HepG2 (cell line): ENCODE measurements around the gene AADACL2. TPM values are rescaled to one million over a fixed set of nuclear protein-coding genes. Genes with fewer than 3 reads are reported as not detected.

Experiments
- ATAC-seq: fragments of 200-7000 bp; cut with Tn5 transposase; 3 replicates; pipeline ENCODE4 v1.9.1; 2020; ENCODE audit warnings: mild to moderate bottlenecking, moderate library complexity
- Bru-seq: library from RNA; stranded (reverse); fragments of 400-500 nt; gene quantifications from one replicate; lab custom pipeline; 2021; lab: Mats Ljungman, UMichigan
- BruChase-seq, 2 experiments: library from RNA; stranded (reverse); fragments of 400-500 nt; gene quantifications; one replicate each; lab custom pipeline; 2021; lab: Mats Ljungman, UMichigan
- BruUV-seq: library from RNA; stranded (reverse); fragments of 400-500 nt; replicated peaks from 2 replicates; lab custom pipeline; 2021; lab: Mats Ljungman, UMichigan
- CTCF ChIA-PET: fragments of 300-600 bp; formaldehyde crosslinking; extraction: SDS; loops from one replicate; lab custom pipeline; 2021; ENCODE audit warnings: low total read pairs, inconsistent platforms, low intra/inter-chr PET ratio; lab: Yijun Ruan, JAX
- POLR2A ChIA-PET: fragments of 350-600 bp; sonication (Branson Sonifier 250); formaldehyde crosslinking; loops from one replicate; lab custom pipeline; 2020; ENCODE audit warnings: antibody characterized with exemption, inconsistent platforms; lab: Yijun Ruan, JAX
- DNase-seq: peaks from one replicate; pipeline ENCODE4 v3.0.0-alpha.2; 2015; ENCODE audit warnings: low spot score
- FAIRE-seq: peaks from 3 replicates; lab custom pipeline; 2011; peaks lifted over from hg19 to GRCh38; lab: Jason Lieb, UNC
- H2AFZ ChIP-seq: one replicate; pipeline ENCODE4 v1.6.1; 2011; ENCODE audit warnings: low read length, inconsistent platforms
- H3K27ac ChIP-seq: fragments of 300-600 bp; 3 replicates; pipeline ENCODE4 v1.8.0; 2011; ENCODE audit warnings: mixed run types, mild to moderate bottlenecking, mixed read lengths, low read length, inconsistent platforms; ENCODE audit not compliant: insufficient read depth; ENCODE audit errors: extremely low read length
- H3K27me3 ChIP-seq, 2 experiments: fragments of 200-600 bp in 1 of 2; 2 replicates in 1 of 2; 3 replicates in 1 of 2; pipeline versions ENCODE4 v1.6.0 to v1.8.0; 2011; ENCODE audit warnings: low read length in 2 of 2, mild to moderate bottlenecking in 2 of 2, moderate library complexity in 2 of 2, inconsistent platforms in 1 of 2; ENCODE audit not compliant: insufficient read depth in 2 of 2, control insufficient read depth in 1 of 2
- H3K36me3 ChIP-seq, 2 experiments: fragments of 200-600 bp in 1 of 2; replicated peaks in 1 of 2; 2 replicates in 1 of 2; 3 replicates in 1 of 2; pipeline versions ENCODE4 v1.5.1 to v1.8.0; 2011; ENCODE audit warnings: low read length in 2 of 2, inconsistent platforms in 1 of 2; ENCODE audit not compliant: insufficient read depth in 2 of 2, control insufficient read depth in 1 of 2
- H3K4me1 ChIP-seq: 2 replicates; pipeline ENCODE4 v1.5.1; 2012; ENCODE audit warnings: low read length, inconsistent platforms; ENCODE audit not compliant: insufficient read depth
- H3K4me2 ChIP-seq: 2 replicates; pipeline ENCODE4 v1.6.0; 2011; ENCODE audit warnings: low read depth, low read length, inconsistent platforms
- H3K4me3 ChIP-seq, 3 experiments: fragments of 200-600 bp in 1 of 3; sonication (generic), shearing (Covaris generic) in 1 of 3; replicated peaks in 1 of 3; 2 replicates each; pipeline ENCODE4 v1.5.1; 2011 to 2016; ENCODE audit warnings: low read length in 3 of 3, inconsistent platforms in 2 of 3, low read depth in 2 of 3, mild to moderate bottlenecking in 2 of 3, control low read depth in 1 of 3, mixed read lengths in 1 of 3; ENCODE audit not compliant: insufficient read depth in 1 of 3
- H3K79me2 ChIP-seq: one replicate; pipeline ENCODE4 v1.6.1; 2011; ENCODE audit warnings: low read length, inconsistent platforms; ENCODE audit not compliant: insufficient read depth
- H3K9ac ChIP-seq: 2 replicates; pipeline ENCODE4 v1.6.0; 2011; ENCODE audit warnings: mild to moderate bottlenecking, low read depth, low read length, inconsistent platforms; ENCODE audit not compliant: insufficient read depth
- H3K9me3 ChIP-seq: 2 replicates; pipeline ENCODE4 v1.5.1; 2012; ENCODE audit warnings: mild to moderate bottlenecking, low read length
- H4K20me1 ChIP-seq: 2 replicates; pipeline ENCODE4 v1.6.0; 2011; ENCODE audit warnings: inconsistent platforms, mild to moderate bottlenecking, low read length, moderate library complexity; ENCODE audit not compliant: insufficient read depth
- ATF7 ChIP-seq, 2 experiments: fragments of 450-650 bp in 1 of 2; sonication (generic) in 1 of 2; formaldehyde crosslinking in 1 of 2; IDR thresholded peaks; 2 replicates each; pipeline versions ENCODE4 v1.4.0 to v1.6.1; 2016 to 2020; ENCODE audit warnings: antibody characterized with exemption in 1 of 2, mild to moderate bottlenecking in 1 of 2, missing genetic modification reagents in 1 of 2
- BRD4 ChIP-seq: sonication (generic); formaldehyde crosslinking; IDR thresholded peaks from 2 replicates; pipeline ENCODE4 v1.4.0; 2020; ENCODE audit warnings: missing genetic modification reagents
- FOXA1 ChIP-seq, 2 experiments: fragments of 450-650 bp in 1 of 2; sonication (generic) in 1 of 2; formaldehyde crosslinking in 1 of 2; IDR thresholded peaks; 2 replicates each; pipeline versions ENCODE4 v1.4.0 to v1.6.1; 2016 to 2020; ENCODE audit warnings: missing genetic modification reagents in 1 of 2
- HDAC6 ChIP-seq: fragments of 200-600 bp; sonication (generic); IDR thresholded peaks from 2 replicates; pipeline ENCODE4 v1.7.0; 2017; ENCODE audit warnings: mild to moderate bottlenecking, antibody characterized with exemption, low read length, low read depth
- MIER2 ChIP-seq: IDR thresholded peaks from 2 replicates; pipeline ENCODE4 v1.6.1; 2016; ENCODE audit warnings: missing biosample characterization, missing genetic modification reagents
- NCOR1 ChIP-seq: fragments of 200-600 bp; sonication (generic); IDR thresholded peaks from 2 replicates; pipeline ENCODE4 v1.7.0; 2017; ENCODE audit warnings: antibody characterized with exemption, low read length, borderline replicate concordance
- POLR2AphosphoS2 ChIP-seq: IDR thresholded peaks from 2 replicates; pipeline ENCODE4 v1.6.1; 2011; ENCODE audit warnings: low read depth, low read length, improper control_type of control experiment
- RNF2 ChIP-seq: fragments of 450-650 bp; conservative IDR thresholded peaks from 2 replicates; pipeline ENCODE4 v1.6.1; 2016; ENCODE audit warnings: low read depth
- SRY ChIP-seq: sonication (generic); formaldehyde crosslinking; IDR thresholded peaks from 2 replicates; pipeline ENCODE4 v1.8.0; 2022; ENCODE audit warnings: mild to moderate bottlenecking, missing genetic modification reagents
- ZMYM4 ChIP-seq: sonication (generic); formaldehyde crosslinking; IDR thresholded peaks from 2 replicates; pipeline ENCODE4 v1.8.1; 2023; ENCODE audit warnings: mild to moderate bottlenecking, missing genetic modification reagents
- ZNF136 ChIP-seq: sonication (generic); formaldehyde crosslinking; IDR thresholded peaks from 2 replicates; pipeline ENCODE4 v1.8.1; 2022; ENCODE audit warnings: low read depth, mild to moderate bottlenecking, moderate library complexity, missing genetic modification reagents
- ZNF260 ChIP-seq: sonication (generic); formaldehyde crosslinking; IDR thresholded peaks from 2 replicates; pipeline ENCODE4 v1.4.0; 2020; ENCODE audit warnings: missing genetic modification reagents, low read depth, mild to moderate bottlenecking, borderline replicate concordance
- ZNF296 ChIP-seq: sonication (generic); formaldehyde crosslinking; conservative IDR thresholded peaks from 2 replicates; pipeline ENCODE4 v1.5.0; 2020; ENCODE audit warnings: mild to moderate bottlenecking, missing genetic modification reagents
- ZNF337 ChIP-seq: sonication (generic); formaldehyde crosslinking; IDR thresholded peaks from 2 replicates; pipeline ENCODE4 v1.5.1; 2020; ENCODE audit warnings: missing genetic modification reagents, low read depth, mild to moderate bottlenecking, borderline replicate concordance
- ZNF556 ChIP-seq: sonication (generic); formaldehyde crosslinking; IDR thresholded peaks from 2 replicates; pipeline ENCODE4 v1.4.0; 2020; ENCODE audit warnings: mild to moderate bottlenecking, missing genetic modification reagents, borderline replicate concordance
- ZNF788 ChIP-seq: sonication (generic); formaldehyde crosslinking; IDR thresholded peaks from 2 replicates; pipeline ENCODE4 v1.5.0; 2020; ENCODE audit warnings: mild to moderate bottlenecking, missing genetic modification reagents, borderline replicate concordance
- WGBS: methylation state at CpG from one replicate; pipeline ENCODE4 v1.1.6; 2017; ENCODE audit warnings: low lambda C conversion rate; 5-methylcytosine and 5-hydroxymethylcytosine counted together
- in situ Hi-C: cut with HindIII; loops from 2 replicates; pipeline ENCODE4 v1.10.0; 2017; ENCODE audit warnings: low pct_unique_long_range_greater_than_20kb; ENCODE audit not compliant: extremely low pct_ligation_motif_present
- intact Hi-C: fragments of 100-400 bp; cut with micrococcal nuclease; formaldehyde crosslinking; loops from one replicate; pipeline ENCODE4 v1.10.0; 2022; ENCODE audit not compliant: unreplicated experiment
- long read RNA-seq, 2 experiments: library from RNA in 1 of 2; library from polyadenylated mRNA in 1 of 2; stranded (forward) in 1 of 2; unstranded in 1 of 2; transcript quantifications; one replicate each; pipeline ENCODE4 v2.0.0, GENCODE V29; 2019 to 2022
- polyA minus RNA-seq, 3 experiments: library from RNA; depleted of rRNA, polyadenylated mRNA; stranded (reverse); fragments of >200 nt; gene quantifications; 2 replicates each; pipeline ENCODE4 v1.2.3, GENCODE V29; 2011; ENCODE audit warnings: low replicate concordance in 1 of 3
- polyA plus RNA-seq, 8 experiments: library from polyadenylated mRNA; depleted of rRNA in 3 of 8; stranded (reverse) in 7 of 8; unstranded in 1 of 8; fragments of >200 nt; fragmentation: Illumina TruSeq in 4 of 8; extraction: Trizol in 4 of 8; gene quantifications; 2 replicates each; pipeline versions ENCODE4 v1.2.1 to v1.2.3, GENCODE V29; 2011 to 2016; ENCODE audit warnings: low read depth in 4 of 8, missing spikeins in 1 of 8, mixed read lengths in 1 of 8; ENCODE audit not compliant: insufficient read depth in 1 of 8
- total RNA-seq, 5 experiments: library from RNA; depleted of rRNA; stranded (reverse); fragments of >200 nt; fragmentation: Illumina TruSeq; extraction: Trizol; gene quantifications; 2 replicates each; pipeline ENCODE4 v1.2.3, GENCODE V29; 2016; ENCODE audit warnings: low read depth in 1 of 5
- TF ChIP-seq, protein P1 (sequence below): sonication (generic); formaldehyde crosslinking; IDR thresholded peaks from 2 replicates; pipeline ENCODE4 v1.8.0; 2023; ENCODE audit warnings: mild to moderate bottlenecking, missing genetic modification reagents

Gene AADACL2, protein sequence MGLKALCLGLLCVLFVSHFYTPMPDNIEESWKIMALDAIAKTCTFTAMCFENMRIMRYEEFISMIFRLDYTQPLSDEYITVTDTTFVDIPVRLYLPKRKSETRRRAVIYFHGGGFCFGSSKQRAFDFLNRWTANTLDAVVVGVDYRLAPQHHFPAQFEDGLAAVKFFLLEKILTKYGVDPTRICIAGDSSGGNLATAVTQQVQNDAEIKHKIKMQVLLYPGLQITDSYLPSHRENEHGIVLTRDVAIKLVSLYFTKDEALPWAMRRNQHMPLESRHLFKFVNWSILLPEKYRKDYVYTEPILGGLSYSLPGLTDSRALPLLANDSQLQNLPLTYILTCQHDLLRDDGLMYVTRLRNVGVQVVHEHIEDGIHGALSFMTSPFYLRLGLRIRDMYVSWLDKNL
- total RNA-seq (2016; rRNA removed; fragmentation: Illumina TruSeq; extraction: Trizol): not detected in 2 replicates
- total RNA-seq (2016; cell fraction: cytosol; rRNA removed; fragmentation: Illumina TruSeq; extraction: Trizol; ENCODE audit: low read depth): not detected in 2 replicates
- total RNA-seq (2016; cell fraction: insoluble cytoplasmic fraction; rRNA removed; fragmentation: Illumina TruSeq; extraction: Trizol): not detected in 2 replicates
- total RNA-seq (2016; cell fraction: membrane; rRNA removed; fragmentation: Illumina TruSeq; extraction: Trizol): not detected in 2 replicates
- not detected in 2 replicates for total RNA-seq (2016; cell fraction: nucleus; rRNA removed; fragmentation: Illumina TruSeq; extraction: Trizol)
- polyA plus RNA-seq (2011; rRNA removed): not detected in 2 replicates
- polyA plus RNA-seq (2011; cell fraction: cytosol; rRNA removed): not detected in 2 replicates
- not detected in 2 replicates for polyA plus RNA-seq (2011; cell fraction: nucleus; rRNA removed)
- polyA plus RNA-seq (2012): not detected in 2 replicates
- not detected in 2 replicates for polyA plus RNA-seq (2016; cell fraction: cytosol; fragmentation: Illumina TruSeq; extraction: Trizol; ENCODE audit: low read depth)
- polyA plus RNA-seq (2016; cell fraction: insoluble cytoplasmic fraction; fragmentation: Illumina TruSeq; extraction: Trizol; ENCODE audit: low read depth): not detected in 2 replicates
- not detected in 2 replicates for polyA plus RNA-seq (2016; cell fraction: membrane; fragmentation: Illumina TruSeq; extraction: Trizol; ENCODE audit: low read depth)
- polyA plus RNA-seq (2016; cell fraction: nucleus; fragmentation: Illumina TruSeq; extraction: Trizol; ENCODE audit: insufficient read depth, low read depth): not detected in 2 replicates
- polyA minus RNA-seq (2011; rRNA and poly(A)+ RNA removed; ENCODE audit: low replicate concordance): not detected in 2 replicates
- polyA minus RNA-seq (2011; cell fraction: cytosol; rRNA and poly(A)+ RNA removed): not detected in 2 replicates
- polyA minus RNA-seq (2011; cell fraction: nucleus; rRNA and poly(A)+ RNA removed): not detected in 2 replicates
- not detected for Bru-seq, nascent RNA
- BruChase-seq, experiment 1, labeled RNA remaining after a 6-hour chase: not detected
- not detected for BruChase-seq, experiment 2, labeled RNA remaining after a 2-hour chase
- long read RNA-seq, experiment 1: 0 reads
- long read RNA-seq, experiment 2: 0 reads

DNA sequence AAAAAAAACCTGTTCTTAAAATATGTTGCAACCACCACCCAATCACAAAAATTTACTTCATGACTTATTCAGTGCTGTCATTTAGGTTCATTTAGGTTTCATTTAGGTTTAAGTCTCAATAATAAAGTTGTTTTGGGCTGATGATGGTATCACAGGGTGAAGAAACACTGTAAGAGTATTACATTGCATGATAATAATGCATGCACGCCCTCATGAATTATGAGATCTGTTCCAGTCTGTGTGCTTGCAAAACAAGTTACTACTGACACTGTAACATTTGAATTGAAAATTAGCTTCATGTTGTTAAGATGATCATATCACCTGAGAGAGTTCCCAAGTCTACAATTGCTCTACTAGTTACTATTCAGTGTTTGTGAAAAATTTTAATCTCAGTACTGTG lies at the start of gene AADACL2:
AADACL2 (plus strand) TSS at position 315 of the 400 bp plus-strand sequence. CDS start 109 bp downstream, outside the sequence.
- H3K27me3 ChIP-seq: no peaks in the 10 kb centered on the region
- FAIRE-seq (no peak), ATAC-seq (no peak), DNase-seq (no peak)
- H3K9ac ChIP-seq: no peak within 1 kb of the TSS
- no peak for TF ChIP-seq RNF2
- TF ChIP-seq, protein P1, sequence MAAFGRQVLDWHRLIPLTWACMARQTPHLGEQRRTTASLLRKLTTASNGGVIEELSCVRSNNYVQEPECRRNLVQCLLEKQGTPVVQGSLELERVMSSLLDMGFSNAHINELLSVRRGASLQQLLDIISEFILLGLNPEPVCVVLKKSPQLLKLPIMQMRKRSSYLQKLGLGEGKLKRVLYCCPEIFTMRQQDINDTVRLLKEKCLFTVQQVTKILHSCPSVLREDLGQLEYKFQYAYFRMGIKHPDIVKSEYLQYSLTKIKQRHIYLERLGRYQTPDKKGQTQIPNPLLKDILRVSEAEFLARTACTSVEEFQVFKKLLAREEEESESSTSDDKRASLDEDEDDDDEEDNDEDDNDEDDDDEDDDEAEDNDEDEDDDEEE: no peak
- TF ChIP-seq HDAC6: no peak
- no peak for TF ChIP-seq BRD4 (CRISPR knock-in tag)
- TF ChIP-seq ZNF260: no peak
- no peak for TF ChIP-seq POLR2AphosphoS2
- no peak for TF ChIP-seq NCOR1
- no peak for TF ChIP-seq ZNF296 (CRISPR knock-in tag)
- no peak for TF ChIP-seq SRY (CRISPR knock-in tag)
- no peak for TF ChIP-seq MIER2 (CRISPR knock-in tag)
- TF ChIP-seq ZNF556 (CRISPR knock-in tag): no peak
- TF ChIP-seq ZNF788 (CRISPR knock-in tag): no peak
- no peak for TF ChIP-seq FOXA1 (IDR thresholded peaks at IDR 0.05)
- no peak for TF ChIP-seq FOXA1 (CRISPR knock-in tag; IDR thresholded peaks at IDR 0.05)
- no peak for TF ChIP-seq ATF7 (IDR thresholded peaks at IDR 0.05)
- no peak for TF ChIP-seq ATF7 (CRISPR knock-in tag; IDR thresholded peaks at IDR 0.05)
- no peak for TF ChIP-seq ZNF136 (CRISPR knock-in tag)
- TF ChIP-seq ZMYM4 (CRISPR knock-in tag): no peak
- TF ChIP-seq ZNF337 (CRISPR knock-in tag): no peak
- H3K9me3 ChIP-seq: no peaks in the 10 kb centered on the region
- H3K79me2 ChIP-seq: no peaks in the 10 kb centered on the region
- in situ Hi-C loops (no loop called here), intact Hi-C loops (no loop called here)
- no peak within 1 kb of the TSS for H2AFZ ChIP-seq
- no peaks in the 10 kb centered on the region for H3K4me1 ChIP-seq
- WGBS: 90% methylated on average over 1 of the region's 1 CpG
- CTCF ChIA-PET: no interaction called here
- POLR2A ChIA-PET: no interaction called here
- H4K20me1 ChIP-seq: no peaks in the 10 kb centered on the region
- H3K4me3 ChIP-seq: no peak within 1 kb of the TSS
- no peaks in the 10 kb centered on the region for H3K36me3 ChIP-seq
- no peak within 1 kb of the TSS for H3K4me2 ChIP-seq
- BruUV-seq: no TSS peak
- no peak within 1 kb of the TSS for H3K27ac ChIP-seq
